ENCODE measurements around the gene TNNT1. TPM values are rescaled to one million over a fixed set of nuclear protein-coding genes. Genes with fewer than 3 reads are reported as not detected.

The TNNT1 gene
- polyA plus RNA-seq, 1 of the 3 experiments (the other 2 are of a cell fraction) = 39.5 TPM

DNA sequence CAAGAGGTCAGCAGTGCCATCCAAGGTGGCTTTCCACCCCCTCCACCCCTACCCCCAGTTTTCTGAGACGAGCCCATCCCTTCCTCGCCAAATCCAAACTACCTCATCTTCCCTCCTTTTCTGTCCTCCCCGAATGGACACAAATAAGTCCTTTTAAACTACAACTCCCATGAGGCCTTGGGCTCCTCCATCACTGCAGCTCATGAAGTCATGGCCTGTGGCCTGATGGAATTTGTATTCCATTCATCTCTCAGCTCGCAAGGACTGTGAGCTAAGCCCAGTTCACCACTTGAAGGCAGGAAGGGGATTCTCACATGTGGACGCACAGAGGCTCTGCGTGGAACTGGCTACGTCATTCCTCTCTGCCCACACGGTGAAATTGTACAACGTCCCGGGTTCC is 47.8 kb upstream of the TNNT1 start (continued):
- TF ChIP-seq, protein P1, sequence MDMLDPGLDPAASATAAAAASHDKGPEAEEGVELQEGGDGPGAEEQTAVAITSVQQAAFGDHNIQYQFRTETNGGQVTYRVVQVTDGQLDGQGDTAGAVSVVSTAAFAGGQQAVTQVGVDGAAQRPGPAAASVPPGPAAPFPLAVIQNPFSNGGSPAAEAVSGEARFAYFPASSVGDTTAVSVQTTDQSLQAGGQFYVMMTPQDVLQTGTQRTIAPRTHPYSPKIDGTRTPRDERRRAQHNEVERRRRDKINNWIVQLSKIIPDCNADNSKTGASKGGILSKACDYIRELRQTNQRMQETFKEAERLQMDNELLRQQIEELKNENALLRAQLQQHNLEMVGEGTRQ (IDR thresholded peaks at IDR 0.05; ENCODE audit: borderline replicate concordance, low read depth, low read length) = no peak
- TF ChIP-seq TCF12 (IDR thresholded peaks at IDR 0.05) = no peak
- no peak for TF ChIP-seq RCOR1 (IDR thresholded peaks at IDR 0.05; ENCODE audit: low read length)
- no peak for TF ChIP-seq YY1 (IDR thresholded peaks at IDR 0.05; ENCODE audit: low read depth)
- TF ChIP-seq TAF1 (IDR thresholded peaks at IDR 0.05; ENCODE audit: borderline replicate concordance, low read depth, low read length) = no peak
- TF ChIP-seq, protein P2, sequence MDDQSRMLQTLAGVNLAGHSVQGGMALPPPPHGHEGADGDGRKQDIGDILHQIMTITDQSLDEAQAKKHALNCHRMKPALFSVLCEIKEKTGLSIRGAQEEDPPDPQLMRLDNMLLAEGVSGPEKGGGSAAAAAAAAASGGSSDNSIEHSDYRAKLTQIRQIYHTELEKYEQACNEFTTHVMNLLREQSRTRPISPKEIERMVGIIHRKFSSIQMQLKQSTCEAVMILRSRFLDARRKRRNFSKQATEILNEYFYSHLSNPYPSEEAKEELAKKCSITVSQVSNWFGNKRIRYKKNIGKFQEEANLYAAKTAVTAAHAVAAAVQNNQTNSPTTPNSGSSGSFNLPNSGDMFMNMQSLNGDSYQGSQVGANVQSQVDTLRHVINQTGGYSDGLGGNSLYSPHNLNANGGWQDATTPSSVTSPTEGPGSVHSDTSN (IDR thresholded peaks at IDR 0.05) = no peak
- TF ChIP-seq MXI1 (IDR thresholded peaks at IDR 0.05; ENCODE audit: low read depth, low read length) = no peak

DNA sequence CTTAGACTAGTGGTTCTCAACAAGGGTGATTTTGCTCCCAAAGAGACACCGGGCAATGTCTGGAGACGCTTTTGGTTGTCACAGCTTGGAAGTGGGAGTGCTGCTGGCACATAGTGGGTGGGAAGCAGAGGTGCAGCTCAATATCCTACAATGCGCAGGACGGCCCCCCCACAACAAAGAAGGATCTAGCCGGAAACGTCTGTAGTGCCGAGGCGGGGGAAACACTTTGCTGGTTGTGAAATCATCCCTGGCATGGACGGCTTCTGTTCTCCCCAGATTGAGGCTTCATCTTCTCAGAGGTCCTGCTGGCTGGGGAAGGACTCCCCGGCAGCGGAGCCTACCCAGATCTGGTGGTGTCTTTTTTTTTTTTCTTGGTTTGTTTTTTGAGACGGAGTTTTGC is 44.5 kb upstream of the TNNT1 start:
- H3K4me1 ChIP-seq (ENCODE audit: control insufficient read depth in 1 of 2, insufficient read depth in 2 of 2, low read depth in 1 of 2, low read length in 1 of 2) = no peaks in the 10 kb centered on the region
- POLR2A ChIA-PET = no interaction called here
- no peaks in the 10 kb centered on the region for H3K27me3 ChIP-seq (ENCODE audit: insufficient read depth)
- H3F3A ChIP-seq (replicated peaks; ENCODE audit: insufficient read depth) = no peaks in the 10 kb centered on the region
- H2AFZ ChIP-seq (ENCODE audit: low read depth) = no peak overlapping the region
- no peak overlapping the region for H3K4me2 ChIP-seq
- no peaks in the 10 kb centered on the region for H3K9me2 ChIP-seq
- H3K79me2 ChIP-seq (ENCODE audit: insufficient read depth) = no peaks in the 10 kb centered on the region
- H3K27ac ChIP-seq (ENCODE audit: low read depth in 2 of 2, low read length in 1 of 2) = no peak overlapping the region
- H3K9ac ChIP-seq = no peak overlapping the region
- no peaks in the 10 kb centered on the region for H4K20me1 ChIP-seq (ENCODE audit: insufficient read depth)
- H3K9me3 ChIP-seq = no peaks in the 10 kb centered on the region
- H3K36me3 ChIP-seq (replicated peaks in 1 of 2; ENCODE audit: control insufficient read depth in 1 of 2, insufficient read depth in 2 of 2, low read length in 1 of 2) = no peaks in the 10 kb centered on the region
- 85% methylated on average over 12 of the region's 12 CpGs for WGBS (ENCODE audit: low lambda C conversion rate)
- CTCF ChIA-PET = interaction anchor here (0.7 to 1.2 kb wide), 2 partner anchors 15 to 52 kb away, joined by 3 read pairs; no protein-coding TSS in a partner anchor
- DNase-seq = no peak
- no peak overlapping the region for H3K4me3 ChIP-seq (ENCODE audit: low read depth in 2 of 2, low read length in 1 of 2)
- no peak for TF ChIP-seq RFX5 (IDR thresholded peaks at IDR 0.05; ENCODE audit: low read length)
- TF ChIP-seq RXRA (IDR thresholded peaks at IDR 0.05; ENCODE audit: borderline replicate concordance, low read depth) = no peak
- TF ChIP-seq, protein P3, sequence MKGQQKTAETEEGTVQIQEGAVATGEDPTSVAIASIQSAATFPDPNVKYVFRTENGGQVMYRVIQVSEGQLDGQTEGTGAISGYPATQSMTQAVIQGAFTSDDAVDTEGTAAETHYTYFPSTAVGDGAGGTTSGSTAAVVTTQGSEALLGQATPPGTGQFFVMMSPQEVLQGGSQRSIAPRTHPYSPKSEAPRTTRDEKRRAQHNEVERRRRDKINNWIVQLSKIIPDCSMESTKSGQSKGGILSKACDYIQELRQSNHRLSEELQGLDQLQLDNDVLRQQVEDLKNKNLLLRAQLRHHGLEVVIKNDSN (IDR thresholded peaks at IDR 0.05; ENCODE audit: borderline replicate concordance, low read depth) = no peak
- TF ChIP-seq, protein P4, sequence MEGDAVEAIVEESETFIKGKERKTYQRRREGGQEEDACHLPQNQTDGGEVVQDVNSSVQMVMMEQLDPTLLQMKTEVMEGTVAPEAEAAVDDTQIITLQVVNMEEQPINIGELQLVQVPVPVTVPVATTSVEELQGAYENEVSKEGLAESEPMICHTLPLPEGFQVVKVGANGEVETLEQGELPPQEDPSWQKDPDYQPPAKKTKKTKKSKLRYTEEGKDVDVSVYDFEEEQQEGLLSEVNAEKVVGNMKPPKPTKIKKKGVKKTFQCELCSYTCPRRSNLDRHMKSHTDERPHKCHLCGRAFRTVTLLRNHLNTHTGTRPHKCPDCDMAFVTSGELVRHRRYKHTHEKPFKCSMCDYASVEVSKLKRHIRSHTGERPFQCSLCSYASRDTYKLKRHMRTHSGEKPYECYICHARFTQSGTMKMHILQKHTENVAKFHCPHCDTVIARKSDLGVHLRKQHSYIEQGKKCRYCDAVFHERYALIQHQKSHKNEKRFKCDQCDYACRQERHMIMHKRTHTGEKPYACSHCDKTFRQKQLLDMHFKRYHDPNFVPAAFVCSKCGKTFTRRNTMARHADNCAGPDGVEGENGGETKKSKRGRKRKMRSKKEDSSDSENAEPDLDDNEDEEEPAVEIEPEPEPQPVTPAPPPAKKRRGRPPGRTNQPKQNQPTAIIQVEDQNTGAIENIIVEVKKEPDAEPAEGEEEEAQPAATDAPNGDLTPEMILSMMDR (IDR thresholded peaks at IDR 0.05) = no peak
- no peak for TF ChIP-seq TAF1 (IDR thresholded peaks at IDR 0.05; ENCODE audit: borderline replicate concordance, low read depth, low read length)
